HG03460 (cell line): Measurements from ENCODE around the gene FNIP1.
"Not testable (repeated sequence)": the region's sequence is repeated elsewhere in the genome, so short reads cannot be mapped to it uniquely, and the experiment has no call there.

Source experiments
- ATAC-seq: cut with Tn5 transposase; IDR thresholded peaks from one replicate; pipeline ENCODE4 v1.9.1; 2021; ENCODE audit not compliant: unreplicated experiment

FNIP1 gene

GRCh38 chr5:131796793-131797693 is at the start of gene FNIP1:
Gene FNIP1, minus strand, starts transcription at chr5:131797017. Its CDS starts 96 bp downstream, at chr5:131796921.
- ATAC-seq, result peak; percentile 91

GRCh38 chr5:131846536-131846935 is 49.7 kb upstream of the FNIP1 start:
- ATAC-seq, result no peak

GRCh38 chr5:131845828-131846227 is 49.0 kb upstream of the FNIP1 start:
- no peak for ATAC-seq

DNA sequence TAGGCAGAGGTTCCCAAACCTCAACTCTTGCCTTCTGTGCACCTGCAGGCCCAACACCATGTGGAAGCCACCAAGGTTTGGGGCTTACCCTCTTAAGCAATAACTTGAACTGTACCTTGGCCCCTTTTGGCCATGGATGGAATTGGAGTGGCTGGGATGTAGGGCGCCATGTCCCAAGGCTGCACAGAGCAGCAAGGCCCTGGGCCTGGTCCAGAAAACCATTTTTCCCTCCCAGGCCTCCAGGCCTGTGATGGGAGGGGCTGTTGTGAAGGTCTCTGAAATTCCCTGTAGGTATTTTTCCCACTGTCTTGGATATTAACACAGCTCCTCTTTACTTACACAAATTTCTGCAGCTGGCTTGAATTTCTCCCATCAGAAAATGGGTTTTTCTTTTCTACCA is 46.2 kb upstream of the FNIP1 start:
- ATAC-seq, result not testable (repeated sequence)

DNA sequence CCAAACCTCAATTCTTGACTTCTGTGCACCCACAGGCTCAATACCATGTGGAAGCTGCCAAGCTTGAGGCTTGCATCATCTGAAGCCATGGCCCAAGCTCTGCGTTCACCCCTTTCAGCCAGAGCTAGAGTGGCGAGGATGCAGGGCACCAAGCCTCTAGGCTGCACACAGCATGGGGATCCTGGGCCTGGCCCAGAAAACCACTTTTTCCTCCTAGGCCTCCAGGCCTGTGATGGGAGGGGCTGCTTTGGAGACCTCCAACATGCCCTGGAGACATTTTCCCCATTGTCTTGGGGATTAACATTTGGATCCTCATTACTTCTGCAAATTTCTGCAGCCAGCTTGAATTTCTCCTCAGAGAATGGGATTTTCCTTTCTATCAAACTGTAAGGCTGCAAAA is 35.9 kb upstream of the FNIP1 start:
- ATAC-seq, result not testable (repeated sequence)

GRCh38 chr5:131825404-131826013 is 28.7 kb upstream of the FNIP1 start:
- ATAC-seq, result no peak

- no peak for ATAC-seq
Observed at GRCh38 chr5:131824631-131825030, 27.8 kb upstream of the FNIP1 start.

- no peak for ATAC-seq
Observed at GRCh38 chr5:131821221-131821620, 24.4 kb upstream of the FNIP1 start.

DNA sequence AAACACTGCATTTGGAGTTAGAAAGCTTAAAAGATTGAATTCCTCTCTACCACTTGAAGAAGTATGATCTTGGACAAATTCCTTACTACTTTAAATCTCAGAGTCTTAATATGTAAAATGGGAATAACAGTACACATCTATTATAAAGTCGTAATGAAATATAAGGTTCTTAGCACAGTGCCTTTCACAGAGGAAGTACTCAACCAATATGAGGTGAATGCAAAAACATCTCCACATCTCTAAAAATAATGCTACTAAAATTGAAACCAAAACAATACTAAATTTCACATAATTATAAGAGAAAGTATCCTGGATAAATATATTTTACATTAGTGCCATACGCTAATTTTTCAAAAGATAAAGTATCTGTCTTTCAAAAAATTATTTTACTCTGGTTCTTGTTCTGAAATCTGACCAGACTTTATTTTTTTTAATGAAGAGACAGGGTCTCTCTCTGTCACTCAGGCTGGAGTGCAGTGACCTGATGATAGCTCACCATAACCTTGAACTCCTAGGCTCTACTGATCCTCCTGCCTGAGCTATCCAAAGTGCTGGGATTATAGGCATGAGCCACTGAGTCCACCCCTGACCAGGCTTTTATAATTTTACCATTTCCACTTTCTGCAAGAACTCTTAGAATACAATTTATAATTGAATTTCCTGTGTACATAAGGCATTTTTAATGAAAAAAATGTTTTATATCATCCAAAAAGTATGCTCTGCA is 21.3 kb upstream of the FNIP1 start:
- no peak for ATAC-seq

- no peak for ATAC-seq
Observed at GRCh38 chr5:131814990-131815389, 18.2 kb upstream of the FNIP1 start.

- no peak for ATAC-seq
Observed at GRCh38 chr5:131812371-131813160, 15.7 kb upstream of the FNIP1 start.

DNA sequence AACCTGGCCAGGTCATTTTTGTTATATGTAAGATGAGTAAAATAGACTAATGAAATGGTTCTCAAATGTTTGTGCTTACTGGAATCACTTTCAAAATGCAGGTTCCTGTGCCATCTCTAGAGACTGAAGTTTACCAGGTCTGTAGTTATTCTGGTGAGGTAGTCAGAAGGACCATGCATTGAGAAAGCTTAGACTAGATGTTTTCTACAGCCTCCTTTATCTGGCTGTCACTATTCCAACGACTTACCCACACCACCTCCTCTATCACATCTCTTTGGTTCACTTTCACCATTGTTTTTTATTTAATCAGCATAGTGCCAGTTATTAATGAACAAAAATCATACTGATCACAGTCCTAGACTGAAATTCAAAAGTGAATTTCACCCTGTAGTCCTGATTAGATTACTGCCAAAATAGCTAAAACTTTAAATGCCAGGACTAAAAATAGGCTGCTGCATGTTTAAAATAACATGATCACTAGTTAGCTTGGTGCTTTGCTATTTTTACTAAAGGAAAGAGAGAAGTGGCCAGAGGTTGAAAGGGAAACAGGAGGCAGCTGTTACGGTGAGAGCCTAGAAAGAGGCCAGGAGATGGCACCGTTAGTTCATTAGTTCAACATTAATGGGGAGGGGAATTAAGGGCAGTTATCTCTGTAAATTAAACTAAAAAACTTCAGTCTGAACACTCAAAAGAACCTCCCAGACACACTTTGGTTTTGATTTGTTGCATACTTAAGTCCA is 13.9 kb upstream of the FNIP1 start:
- peak; percentile 67 for ATAC-seq

DNA sequence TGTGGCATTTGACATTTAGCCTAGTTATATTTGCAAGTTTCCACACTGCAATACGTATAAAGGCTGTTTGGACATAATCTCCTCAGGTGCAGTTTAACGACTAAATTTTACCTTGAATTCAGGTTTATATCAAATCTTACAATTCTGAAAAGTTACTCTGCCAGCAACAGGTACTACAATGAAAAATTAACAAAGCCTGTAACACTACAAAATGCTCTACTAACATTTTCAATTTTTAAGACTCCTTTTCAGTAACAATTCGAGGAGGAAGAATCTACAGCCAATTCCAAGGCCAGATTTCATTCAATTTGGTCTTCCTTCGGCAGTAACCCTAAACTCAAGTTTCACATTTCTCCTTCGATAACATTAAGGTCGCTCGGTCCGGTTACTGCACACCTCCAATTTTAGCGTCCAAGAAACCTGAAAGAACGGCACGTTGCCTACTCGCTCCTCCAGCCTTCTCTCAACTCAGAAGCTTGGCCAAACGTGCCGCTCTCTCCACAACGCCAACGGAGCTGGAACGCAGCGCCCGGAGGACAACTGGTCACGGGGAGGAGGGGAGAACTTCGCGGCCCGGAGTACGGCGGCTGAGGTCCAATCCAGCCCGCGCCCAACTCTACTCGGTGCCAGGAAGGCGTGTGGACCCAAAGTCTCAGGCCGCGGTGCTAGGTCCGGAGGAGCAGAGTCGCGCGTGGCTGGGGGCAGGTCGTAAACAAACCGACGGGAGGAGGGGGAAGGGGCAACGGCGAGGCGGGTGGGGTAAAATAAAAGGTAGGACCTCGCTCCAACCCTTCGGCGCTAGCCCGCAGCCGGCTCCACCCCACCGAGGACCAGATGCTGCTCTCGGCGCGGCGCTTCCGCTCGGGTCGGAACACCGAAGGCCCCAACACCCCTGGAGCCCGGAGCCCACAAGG is 681 bp downstream of the FNIP1 start:
- peak; percentile 20 for ATAC-seq

GRCh38 chr5:131795228-131795627 is 1.6 kb downstream of the FNIP1 start:
- ATAC-seq, result no peak

GRCh38 chr5:131794586-131794985 is 2.2 kb downstream of the FNIP1 start:
- ATAC-seq, result no peak

- ATAC-seq, result no peak
Observed at GRCh38 chr5:131792896-131793295, 3.9 kb downstream of the FNIP1 start.

DNA sequence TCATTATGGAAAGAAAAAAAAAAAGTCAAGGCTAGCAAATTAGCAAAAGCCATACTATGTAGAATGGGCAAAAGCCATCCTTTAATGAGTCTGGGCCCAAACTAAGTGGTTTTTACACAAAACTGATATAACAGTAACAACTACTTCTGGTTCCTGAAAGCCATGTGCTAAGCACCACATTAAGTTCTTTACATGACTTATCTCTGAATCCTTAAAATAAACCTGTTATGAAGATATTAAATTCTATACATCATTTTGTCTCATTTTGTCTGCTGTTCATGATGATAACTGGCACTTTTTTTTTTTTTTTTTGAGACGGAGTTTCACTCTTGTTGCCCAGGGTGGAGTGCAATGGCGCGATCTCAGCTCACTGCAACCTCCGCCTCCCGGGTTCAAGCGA is 5.0 kb downstream of the FNIP1 start:
- ATAC-seq, result no peak

GRCh38 chr5:131790550-131790949 is 6.3 kb downstream of the FNIP1 start:
- no peak for ATAC-seq

GRCh38 chr5:131789765-131790164 is 7.1 kb downstream of the FNIP1 start:
- no peak for ATAC-seq
